Loucy (cell line): Measurements from ENCODE around the gene PDLIM7.

Experiments used
- H2AFZ ChIP-seq: fragments of 200-600 bp; sonication (generic); 2 replicates; pipeline ENCODE4 v1.6.0; 2016; ENCODE audit warnings: antibody characterized with exemption, mild to moderate bottlenecking, low read length, moderate library complexity
- H3F3A ChIP-seq: fragments of 200-600 bp; 2 replicates; pipeline ENCODE4 v1.6.0; 2016; ENCODE audit warnings: antibody characterized with exemption, low read depth, mild to moderate bottlenecking
- H3K27me3 ChIP-seq: fragments of 200-600 bp; sonication (generic); 2 replicates; pipeline ENCODE4 v1.6.1; 2014; ENCODE audit warnings: low read length, mild to moderate bottlenecking; ENCODE audit not compliant: insufficient read depth, poor library complexity, severe bottlenecking
- H3K36me3 ChIP-seq: fragments of 200-600 bp; sonication (generic); 2 replicates; pipeline ENCODE4 v1.6.1; 2016; ENCODE audit warnings: low read length; ENCODE audit not compliant: insufficient read depth
- H3K4me1 ChIP-seq: fragments of 200-600 bp; sonication (generic); 2 replicates; pipeline ENCODE4 v1.5.1; 2014; ENCODE audit warnings: low read length, mild to moderate bottlenecking; ENCODE audit not compliant: insufficient read depth, poor library complexity, severe bottlenecking
- H3K4me2 ChIP-seq: fragments of 200-600 bp; sonication (generic); 2 replicates; pipeline ENCODE4 v1.6.0; 2014; ENCODE audit warnings: antibody characterized with exemption, low read length, low read depth, mild to moderate bottlenecking; ENCODE audit not compliant: poor library complexity, severe bottlenecking
- H3K4me3 ChIP-seq: fragments of 200-600 bp; sonication (generic); 2 replicates; pipeline ENCODE4 v1.5.1; 2014; ENCODE audit warnings: low read length, mild to moderate bottlenecking, mixed read lengths; ENCODE audit not compliant: poor library complexity, severe bottlenecking
- H3K79me2 ChIP-seq: fragments of 200-600 bp; sonication (generic); 2 replicates; pipeline ENCODE4 v1.6.1; 2014; ENCODE audit warnings: low read length; ENCODE audit not compliant: insufficient read depth
- H3K9ac ChIP-seq: fragments of 200-600 bp; sonication (generic); 2 replicates; pipeline ENCODE4 v1.6.0; 2014; ENCODE audit warnings: mild to moderate bottlenecking, low read depth, low read length, moderate library complexity; ENCODE audit not compliant: poor library complexity, severe bottlenecking
- H3K9me2 ChIP-seq: fragments of 200-600 bp; sonication (generic); replicated peaks from 2 replicates; pipeline ENCODE4 v1.6.1; 2016; ENCODE audit warnings: low read depth, low read length, mixed read lengths
- H3K9me3 ChIP-seq: fragments of 200-600 bp; sonication (generic); 2 replicates; pipeline ENCODE4 v1.6.1; 2014; ENCODE audit warnings: mild to moderate bottlenecking, antibody characterized with exemption, low read length, low read depth; ENCODE audit not compliant: insufficient read depth
- H4K20me1 ChIP-seq: fragments of 200-600 bp; sonication (generic); 2 replicates; pipeline ENCODE4 v1.6.0; 2014; ENCODE audit warnings: antibody characterized with exemption, low read length, mild to moderate bottlenecking; ENCODE audit not compliant: insufficient read depth, poor library complexity, severe bottlenecking
- EZH2phosphoT487 ChIP-seq: fragments of 200-600 bp; IDR thresholded peaks from 2 replicates; pipeline ENCODE4 v1.6.1; 2018; ENCODE audit warnings: antibody characterized with exemption, mild to moderate bottlenecking, moderate library complexity, borderline replicate concordance
- TF ChIP-seq, protein P1 (sequence below): fragments of 200-600 bp; sonication (generic); conservative IDR thresholded peaks from 2 replicates; pipeline ENCODE4 v1.5.1; 2014; ENCODE audit warnings: mild to moderate bottlenecking, antibody characterized with exemption, low read length

The PDLIM7 gene

DNA sequence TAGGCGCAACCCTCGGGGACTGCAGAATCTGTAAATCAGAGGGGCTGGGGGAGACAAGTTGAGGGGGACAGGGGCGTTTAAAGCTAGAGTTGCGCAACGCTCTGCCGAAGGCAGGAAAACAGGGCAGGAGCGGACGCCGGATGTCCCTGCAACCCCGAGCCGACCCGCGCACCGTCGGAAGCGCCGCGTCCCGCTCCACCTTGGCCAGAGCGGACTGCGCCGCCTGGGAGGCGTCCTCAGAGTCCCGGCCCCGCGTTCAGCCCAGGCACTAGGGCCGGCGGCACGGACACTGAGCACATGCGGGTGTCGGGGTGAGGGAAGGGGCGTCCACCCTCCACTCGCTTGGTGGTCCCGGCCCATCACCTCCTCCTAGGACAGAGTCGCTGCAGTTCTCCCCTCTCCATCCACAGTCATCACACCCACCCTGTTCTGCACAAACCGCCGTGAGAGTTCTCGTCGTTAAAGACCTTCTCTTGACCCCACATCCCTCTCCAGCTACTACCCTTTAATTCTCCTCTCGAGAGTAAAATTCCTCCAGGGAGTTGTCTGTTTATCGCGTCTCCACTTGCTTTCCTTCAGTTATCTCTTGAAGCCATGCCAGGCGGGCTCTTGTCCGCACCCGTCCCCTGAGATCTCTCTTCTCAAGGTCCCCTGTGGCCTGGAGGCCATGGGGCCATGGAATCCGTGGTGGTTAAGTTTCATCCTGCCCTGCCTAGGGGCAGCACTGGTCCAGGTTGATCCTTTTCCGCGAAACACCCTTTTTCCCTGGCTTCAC is 796 bp upstream of the PDLIM7 start:
- H3K79me2 ChIP-seq: peaks cover 33% of the 10 kb centered on the region; the same call in 1 of the 2 replicates
- H3K9ac ChIP-seq: no peak overlapping the region
- no peaks in the 10 kb centered on the region for H3F3A ChIP-seq
- H3K36me3 ChIP-seq: no peaks in the 10 kb centered on the region
- TF ChIP-seq EZH2phosphoT487: no peak
- TF ChIP-seq, protein P1, sequence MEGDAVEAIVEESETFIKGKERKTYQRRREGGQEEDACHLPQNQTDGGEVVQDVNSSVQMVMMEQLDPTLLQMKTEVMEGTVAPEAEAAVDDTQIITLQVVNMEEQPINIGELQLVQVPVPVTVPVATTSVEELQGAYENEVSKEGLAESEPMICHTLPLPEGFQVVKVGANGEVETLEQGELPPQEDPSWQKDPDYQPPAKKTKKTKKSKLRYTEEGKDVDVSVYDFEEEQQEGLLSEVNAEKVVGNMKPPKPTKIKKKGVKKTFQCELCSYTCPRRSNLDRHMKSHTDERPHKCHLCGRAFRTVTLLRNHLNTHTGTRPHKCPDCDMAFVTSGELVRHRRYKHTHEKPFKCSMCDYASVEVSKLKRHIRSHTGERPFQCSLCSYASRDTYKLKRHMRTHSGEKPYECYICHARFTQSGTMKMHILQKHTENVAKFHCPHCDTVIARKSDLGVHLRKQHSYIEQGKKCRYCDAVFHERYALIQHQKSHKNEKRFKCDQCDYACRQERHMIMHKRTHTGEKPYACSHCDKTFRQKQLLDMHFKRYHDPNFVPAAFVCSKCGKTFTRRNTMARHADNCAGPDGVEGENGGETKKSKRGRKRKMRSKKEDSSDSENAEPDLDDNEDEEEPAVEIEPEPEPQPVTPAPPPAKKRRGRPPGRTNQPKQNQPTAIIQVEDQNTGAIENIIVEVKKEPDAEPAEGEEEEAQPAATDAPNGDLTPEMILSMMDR: no peak
- peak overlapping the region; percentile 82 for H3K4me3 ChIP-seq
- H3K4me1 ChIP-seq: peaks cover 5% of the 10 kb centered on the region
- H3K9me2 ChIP-seq: no peaks in the 10 kb centered on the region
- H3K4me2 ChIP-seq: peak overlapping the region; percentile 58
- no peaks in the 10 kb centered on the region for H3K9me3 ChIP-seq
- no peaks in the 10 kb centered on the region for H3K27me3 ChIP-seq
- H4K20me1 ChIP-seq: peaks cover 9% of the 10 kb centered on the region
- no peak overlapping the region for H2AFZ ChIP-seq

DNA sequence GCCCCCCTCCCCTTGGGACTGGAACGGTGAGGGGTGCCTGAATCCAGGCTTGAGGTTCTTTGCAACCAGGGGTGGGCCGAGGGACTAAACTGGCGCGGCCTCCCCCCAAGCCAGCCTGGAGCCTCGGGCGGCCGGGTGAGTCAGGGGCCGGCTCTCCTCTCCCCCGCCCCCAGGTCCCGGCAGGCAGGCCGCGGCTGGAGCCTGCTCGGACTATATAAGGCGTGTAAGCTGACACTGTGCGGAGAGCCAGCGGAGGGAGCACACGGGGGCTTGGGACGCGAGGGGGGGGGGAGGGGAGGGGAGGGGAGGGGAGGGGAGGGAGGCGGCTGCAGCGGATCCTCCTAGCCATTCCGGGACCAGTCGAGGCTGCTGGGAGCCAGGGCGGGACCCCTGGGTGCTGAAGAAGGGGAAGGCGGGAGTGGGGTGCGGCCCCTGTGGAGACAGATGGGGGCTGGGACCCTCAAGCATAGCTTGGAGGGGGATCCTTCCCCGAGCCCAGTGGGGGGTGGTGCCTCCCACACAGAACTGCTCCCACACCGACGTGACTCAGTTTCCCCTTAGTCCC is 595 bp downstream of the PDLIM7 start:
- TF ChIP-seq, protein P1: no peak
- no peak for TF ChIP-seq EZH2phosphoT487

DNA sequence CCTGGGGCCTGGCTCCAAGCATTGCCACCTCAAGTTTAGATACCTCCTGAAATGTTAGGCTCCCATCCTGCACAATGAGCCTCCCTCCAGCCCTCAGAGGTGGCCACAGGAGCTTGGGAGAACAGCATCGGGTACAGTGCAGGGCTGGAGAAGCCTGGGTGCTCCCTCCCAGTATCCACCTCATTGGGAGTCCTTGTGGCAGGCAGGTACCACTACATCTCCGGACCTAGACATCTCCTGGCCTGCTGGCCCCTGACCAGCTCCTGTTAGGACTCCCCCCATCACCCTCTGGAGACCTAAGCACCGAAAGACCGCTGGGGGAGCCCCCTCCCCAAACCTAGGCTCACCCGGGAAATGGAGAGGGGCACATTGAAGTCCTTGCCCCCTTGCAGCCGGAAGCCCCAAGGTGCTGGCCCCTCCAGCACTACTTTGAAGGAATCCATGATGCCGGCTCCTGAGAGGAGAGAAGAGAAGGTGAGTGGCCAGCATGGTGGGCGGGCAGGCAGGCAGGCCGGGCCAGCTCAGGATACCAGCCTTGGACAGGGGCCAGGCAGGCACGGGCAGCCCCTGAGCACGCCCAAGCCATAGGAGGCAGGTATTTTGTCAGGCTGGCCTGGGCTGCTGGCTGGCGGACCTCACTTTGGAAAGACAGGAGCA is 1.2 kb downstream of the PDLIM7 start:
- Histone ChIP-seq H3K4me2 (peak overlapping the region; percentile 93), H3K9me2 (no peaks in the 10 kb centered on the region), H3F3A (no peaks in the 10 kb centered on the region), H3K27me3 (no peaks in the 10 kb centered on the region), H3K4me1 (peaks cover 5% of the 10 kb centered on the region), H3K79me2 (peaks cover 36% of the 10 kb centered on the region; the same call in 1 of the 2 replicates), H3K9me3 (no peaks in the 10 kb centered on the region), H3K4me3 (peak overlapping the region; percentile 82), H3K9ac (peak overlapping the region; percentile 92), H2AFZ (no peak overlapping the region), H3K36me3 (no peaks in the 10 kb centered on the region), H4K20me1 (peaks cover 9% of the 10 kb centered on the region)
- TF ChIP-seq, protein P1: 0 out of 2 replicates have a peak, but pooled peaks have one; percentile 10
- TF ChIP-seq EZH2phosphoT487: no peak

More for the DNA sequence above, 595 bp downstream of the PDLIM7 start:
- no peaks in the 10 kb centered on the region for H3K27me3 ChIP-seq
- 0 out of 2 replicates have a peak overlapping the region, but pooled peaks have one; percentile 27 for H2AFZ ChIP-seq
- peaks cover 36% of the 10 kb centered on the region; the same call in 1 of the 2 replicates for H3K79me2 ChIP-seq
- H3F3A ChIP-seq: no peaks in the 10 kb centered on the region
- H3K4me1 ChIP-seq: peaks cover 5% of the 10 kb centered on the region
- H4K20me1 ChIP-seq: peaks cover 9% of the 10 kb centered on the region
- H3K9ac ChIP-seq: peak overlapping the region; percentile 92
- peak overlapping the region; percentile 82 for H3K4me3 ChIP-seq
- H3K4me2 ChIP-seq: peak overlapping the region; percentile 93
- no peaks in the 10 kb centered on the region for H3K36me3 ChIP-seq
- no peaks in the 10 kb centered on the region for H3K9me3 ChIP-seq
- H3K9me2 ChIP-seq: no peaks in the 10 kb centered on the region
